Measurements from ENCODE around the gene TBC1D22A. TPM values are rescaled to one million over a fixed set of nuclear protein-coding genes. Genes with fewer than 3 reads are reported as not detected.

TBC1D22A gene
- total RNA-seq, 3 donors from 2014 or later = 35.6 to 51.9 (median 41.8) TPM

DNA sequence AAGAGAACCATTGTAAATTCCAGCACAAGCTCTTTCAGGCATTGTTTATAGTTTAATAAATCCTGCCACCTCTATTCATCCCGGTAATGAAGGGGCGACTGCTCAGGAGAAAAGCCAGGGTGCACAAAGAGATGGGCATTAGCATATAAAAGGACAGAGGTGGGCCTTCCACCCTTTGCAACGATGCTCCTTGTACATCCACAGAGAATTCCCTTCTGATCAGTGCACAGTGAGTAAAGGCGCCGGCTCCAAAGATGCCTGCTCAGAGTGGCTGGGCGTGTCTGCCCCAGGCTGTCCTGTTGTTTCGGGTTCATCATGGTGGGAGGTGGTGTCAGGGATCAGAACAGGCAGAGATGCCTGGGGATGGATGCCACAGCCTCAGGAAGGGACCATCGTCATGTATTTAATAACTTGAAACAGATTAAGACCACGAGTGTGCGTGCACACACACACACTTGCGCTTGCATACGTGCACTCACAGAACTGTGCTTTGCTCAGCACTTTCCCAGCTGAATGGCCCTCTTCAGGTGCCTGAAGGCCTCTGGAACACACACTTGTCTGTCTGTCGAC is 305.0 kb downstream of the TBC1D22A start:
- Histone ChIP-seq H3K4me3 (no peak overlapping the region), H3K9me3 (no peaks in the 10 kb centered on the region), H3K36me3 (ENCODE audit: low read depth) (no peaks in the 10 kb centered on the region), H3K4me1 (ENCODE audit: low read depth) (no peaks in the 10 kb centered on the region)
- intact Hi-C loops (cut with DNase I, micrococcal nuclease) = no loop called here
- ATAC-seq (no peak), DNase-seq (no peak)
- TF ChIP-seq, protein P1, sequence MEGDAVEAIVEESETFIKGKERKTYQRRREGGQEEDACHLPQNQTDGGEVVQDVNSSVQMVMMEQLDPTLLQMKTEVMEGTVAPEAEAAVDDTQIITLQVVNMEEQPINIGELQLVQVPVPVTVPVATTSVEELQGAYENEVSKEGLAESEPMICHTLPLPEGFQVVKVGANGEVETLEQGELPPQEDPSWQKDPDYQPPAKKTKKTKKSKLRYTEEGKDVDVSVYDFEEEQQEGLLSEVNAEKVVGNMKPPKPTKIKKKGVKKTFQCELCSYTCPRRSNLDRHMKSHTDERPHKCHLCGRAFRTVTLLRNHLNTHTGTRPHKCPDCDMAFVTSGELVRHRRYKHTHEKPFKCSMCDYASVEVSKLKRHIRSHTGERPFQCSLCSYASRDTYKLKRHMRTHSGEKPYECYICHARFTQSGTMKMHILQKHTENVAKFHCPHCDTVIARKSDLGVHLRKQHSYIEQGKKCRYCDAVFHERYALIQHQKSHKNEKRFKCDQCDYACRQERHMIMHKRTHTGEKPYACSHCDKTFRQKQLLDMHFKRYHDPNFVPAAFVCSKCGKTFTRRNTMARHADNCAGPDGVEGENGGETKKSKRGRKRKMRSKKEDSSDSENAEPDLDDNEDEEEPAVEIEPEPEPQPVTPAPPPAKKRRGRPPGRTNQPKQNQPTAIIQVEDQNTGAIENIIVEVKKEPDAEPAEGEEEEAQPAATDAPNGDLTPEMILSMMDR (IDR thresholded peaks at IDR 0.05) = no peak

DNA sequence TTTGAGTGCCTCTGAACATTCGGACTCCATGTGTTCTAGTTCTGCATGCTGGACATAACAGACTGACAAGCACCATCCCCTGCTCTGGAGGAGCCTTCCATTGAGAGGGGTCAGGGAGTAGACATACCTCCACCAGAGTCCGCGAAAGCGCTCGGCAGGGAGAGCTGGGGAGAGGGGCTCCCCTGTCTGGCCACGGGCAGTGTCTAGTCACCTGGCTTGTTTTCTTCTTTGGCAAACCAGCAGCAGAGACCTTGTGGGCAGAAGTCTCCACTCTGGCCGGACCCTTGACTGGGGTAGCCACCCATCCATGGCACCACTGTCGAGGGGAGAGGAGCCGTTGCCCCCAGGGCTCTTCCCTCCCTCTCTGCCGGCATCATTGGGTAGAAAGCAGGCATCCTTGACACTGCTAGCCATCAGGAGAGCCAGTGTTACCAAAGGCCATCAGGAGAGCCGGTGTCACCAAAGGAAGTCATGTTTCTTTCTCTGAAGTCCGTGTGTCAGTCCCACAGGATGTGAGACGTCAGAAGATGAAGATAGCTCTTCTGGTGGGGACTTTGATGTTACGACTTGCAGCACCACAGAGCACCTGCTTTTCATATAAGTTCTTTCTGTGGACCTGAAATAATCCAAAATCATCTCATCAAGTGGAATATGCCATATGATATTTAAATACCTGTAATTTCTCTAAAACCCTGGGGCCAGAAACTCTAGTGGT is 305.6 kb downstream of the TBC1D22A start:
- no peaks in the 10 kb centered on the region for H3K36me3 ChIP-seq (ENCODE audit: low read depth)
- DNase-seq (no peak), ATAC-seq (no peak)
- intact Hi-C loops (cut with DNase I, micrococcal nuclease) = no loop called here
- H3K4me1 ChIP-seq (ENCODE audit: low read depth) = no peaks in the 10 kb centered on the region
- no peak overlapping the region for H3K4me3 ChIP-seq
- H3K9me3 ChIP-seq = no peaks in the 10 kb centered on the region
- TF ChIP-seq, protein P1 (IDR thresholded peaks at IDR 0.05) = no peak

DNA sequence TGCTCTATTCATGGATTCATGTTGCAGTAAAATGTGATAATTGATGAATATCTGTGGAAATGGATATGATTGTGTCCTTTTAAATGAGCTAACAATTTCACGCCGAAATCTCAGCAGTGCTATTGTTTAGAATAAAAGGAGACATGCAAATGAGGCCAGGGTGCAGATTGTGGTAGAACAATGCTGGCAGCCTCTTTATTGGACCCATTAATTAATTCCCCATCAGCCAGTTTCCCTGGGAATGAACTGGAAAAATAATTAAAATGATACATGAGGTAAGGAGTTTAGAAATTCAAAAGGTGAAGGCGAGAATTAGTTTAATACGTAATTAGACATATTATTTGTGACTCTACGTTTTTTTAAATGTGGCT is 306.2 kb downstream of the TBC1D22A start:
- TF ChIP-seq, protein P1 (IDR thresholded peaks at IDR 0.05) = no peak
- no peaks in the 10 kb centered on the region for H3K4me1 ChIP-seq (ENCODE audit: low read depth)
- no peaks in the 10 kb centered on the region for H3K9me3 ChIP-seq
- intact Hi-C loops (cut with DNase I, micrococcal nuclease) = no loop called here
- no peaks in the 10 kb centered on the region for H3K36me3 ChIP-seq (ENCODE audit: low read depth)
- no peak overlapping the region for H3K4me3 ChIP-seq
- ATAC-seq = no peak
- no peak for DNase-seq

DNA sequence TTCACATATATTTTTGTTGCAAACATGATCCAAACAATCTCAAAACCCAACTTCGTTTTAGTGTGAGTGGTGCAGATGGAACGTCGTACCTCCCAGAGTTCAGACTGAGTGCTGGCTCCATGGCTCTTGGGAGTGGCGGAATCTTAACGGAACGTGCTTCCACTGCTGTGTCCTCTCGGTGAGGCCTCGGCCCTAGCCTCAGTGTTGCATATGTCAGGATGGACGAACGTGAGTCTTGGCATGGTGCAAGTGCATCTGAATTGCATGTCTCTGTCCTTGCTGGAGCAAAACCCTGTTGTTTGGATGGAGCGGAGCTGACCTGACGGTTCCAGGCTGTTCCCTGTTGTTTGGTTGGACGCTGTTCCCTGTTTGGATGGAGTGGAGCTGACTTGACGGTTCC is 306.8 kb downstream of the TBC1D22A start:
- no peaks in the 10 kb centered on the region for H3K36me3 ChIP-seq (ENCODE audit: low read depth)
- H3K4me1 ChIP-seq (ENCODE audit: low read depth) = no peaks in the 10 kb centered on the region
- no peaks in the 10 kb centered on the region for H3K9me3 ChIP-seq
- DNase-seq (no peak), ATAC-seq (no peak)
- intact Hi-C loops (cut with DNase I, micrococcal nuclease) = no loop called here
- TF ChIP-seq, protein P1 (IDR thresholded peaks at IDR 0.05) = no peak
- H3K4me3 ChIP-seq = no peak overlapping the region

DNA sequence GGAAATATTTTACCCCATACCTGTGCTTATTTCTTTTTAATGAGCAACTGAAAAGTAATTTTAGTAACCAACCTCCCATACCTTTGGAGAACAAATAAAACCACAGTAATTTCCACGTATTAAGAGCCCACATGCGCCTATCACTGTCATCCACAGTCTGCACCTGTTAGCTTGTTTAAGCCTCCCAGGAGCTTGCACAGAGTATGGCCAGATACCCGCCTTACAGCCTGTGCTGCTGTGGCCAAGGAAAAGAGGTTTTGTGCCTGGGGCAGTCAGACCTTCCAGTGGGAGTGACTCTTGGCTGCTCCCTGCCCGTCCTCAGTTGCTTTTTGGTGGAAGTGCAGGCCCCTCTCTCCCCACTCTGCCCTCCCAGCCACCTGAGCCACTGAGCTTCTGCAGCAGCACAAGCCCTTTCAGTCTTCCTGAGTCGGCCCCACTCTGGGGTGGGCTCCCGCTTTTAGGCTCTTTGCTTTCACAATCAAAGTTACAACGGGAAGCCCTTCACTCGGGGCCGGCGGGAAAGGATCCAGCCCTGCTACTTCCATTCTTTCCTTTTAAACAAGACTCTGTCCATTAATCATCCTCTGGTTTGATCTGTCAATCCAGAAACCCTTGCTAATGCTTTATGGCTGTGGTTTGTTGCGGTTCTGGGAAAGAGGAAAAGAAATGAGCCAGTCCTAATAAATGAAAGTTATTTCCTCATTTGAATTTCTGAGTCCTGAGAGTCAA is 308.8 kb downstream of the TBC1D22A start:
- TF ChIP-seq, protein P1 (IDR thresholded peaks at IDR 0.05) = no peak
- Histone ChIP-seq H3K36me3 (ENCODE audit: low read depth) (no peaks in the 10 kb centered on the region), H3K9me3 (peaks cover 12% of the 10 kb centered on the region), H3K4me1 (ENCODE audit: low read depth) (no peaks in the 10 kb centered on the region), H3K4me3 (no peak overlapping the region)
- intact Hi-C loops (cut with DNase I, micrococcal nuclease) = no loop called here
- no peak for DNase-seq
- ATAC-seq = no peak
